HCT116 (cell line): ENCODE results near the gene PLAU. TPM values are rescaled to one million over a fixed set of nuclear protein-coding genes. Genes with fewer than 3 reads are reported as not detected.
"Not testable (repeated sequence)": the region's sequence is repeated elsewhere in the genome, so short reads cannot be mapped to it uniquely, and the experiment has no call there.

ENCODE experiments used
- ATAC-seq: fragments of 200-7000 bp; cut with Tn5 transposase; 2 replicates; pipeline ENCODE4 v1.9.1; 2020; ENCODE audit warnings: mild to moderate bottlenecking, moderate library complexity
- BruUV-seq: library from RNA; stranded (reverse); fragments of 400-500 nt; replicated peaks from 2 replicates; lab custom pipeline; 2021; lab: Mats Ljungman, UMichigan
- CTCF ChIA-PET: fragments of 300-600 bp; sonication (Branson Sonifier 250); formaldehyde crosslinking; loops from one replicate; lab custom pipeline; 2021; ENCODE audit warnings: antibody characterized with exemption; lab: Charles Lee
- POLR2A ChIA-PET: fragments of 300-600, 350-600 bp; sonication (Branson Sonifier 250); formaldehyde crosslinking; loops from one replicate; lab custom pipeline; 2021; ENCODE audit warnings: antibody characterized with exemption; lab: Charles Lee
- RAD21 ChIA-PET, 2 experiments: fragments of 300-600 bp; sonication (Branson Sonifier 250); formaldehyde crosslinking; loops; one replicate each; lab custom pipeline; 2023; ENCODE audit warnings: low total read pairs in 2 of 2; ENCODE audit not compliant: uncharacterized antibody in 2 of 2, unreplicated experiment in 2 of 2, low non-redundant PET in 1 of 2; lab: Charles Lee
- DNase-seq: peaks from one replicate; pipeline ENCODE4 v3.0.0-alpha.2; 2010; ENCODE audit warnings: low read depth, low spot score
- H2AFZ ChIP-seq: fragments of 200-600 bp; shearing (Covaris generic), sonication (generic); 2 replicates; pipeline ENCODE4 v1.6.1; 2017; ENCODE audit warnings: low read depth, mixed run types, mixed read lengths, antibody characterized with exemption, low read length; ENCODE audit not compliant: poor library complexity, severe bottlenecking
- H3K27ac ChIP-seq: 2 replicates; pipeline ENCODE4 v1.5.1; 2012; ENCODE audit warnings: low read depth, low read length
- H3K27me3 ChIP-seq: fragments of 200-600 bp; sonication (generic); 2 replicates; pipeline ENCODE4 v1.6.1; 2016; ENCODE audit warnings: mixed run types, low read length, mixed read lengths; ENCODE audit not compliant: insufficient read depth
- H3K36me3 ChIP-seq, 2 experiments: fragments of 200-500 bp in 1 of 2; fragments of 200-600 bp in 1 of 2; sonication (Bioruptor generic) in 1 of 2; sonication (generic) in 1 of 2; 2 replicates each; pipeline versions ENCODE4 v1.5.1 to v1.6.1; 2014 to 2016; ENCODE audit warnings: low read length in 2 of 2, inconsistent platforms in 1 of 2, mixed read lengths in 1 of 2, mixed run types in 1 of 2; ENCODE audit not compliant: insufficient read depth in 2 of 2, control insufficient read depth in 1 of 2
- H3K4me1 ChIP-seq, 2 experiments: fragments of 200-600 bp in 1 of 2; sonication (generic) in 1 of 2; 2 replicates each; pipeline versions ENCODE4 v1.5.1 to v1.6.1; 2012 to 2017; ENCODE audit warnings: low read length in 2 of 2, inconsistent platforms in 1 of 2, mild to moderate bottlenecking in 1 of 2, mixed read lengths in 1 of 2, mixed run types in 1 of 2, moderate library complexity in 1 of 2; ENCODE audit not compliant: insufficient read depth in 2 of 2, control insufficient read depth in 1 of 2
- H3K4me2 ChIP-seq: fragments of 200-600 bp; sonication (generic); 2 replicates; pipeline ENCODE4 v1.6.1; 2017; ENCODE audit warnings: mixed run types, low read length, mixed read lengths
- H3K4me3 ChIP-seq, 2 experiments: fragments of 200-600 bp in 1 of 2; sonication (generic) in 1 of 2; replicated peaks in 1 of 2; 2 replicates each; pipeline ENCODE4 v1.5.1; 2011 to 2016; ENCODE audit warnings: low read length in 2 of 2, control low read depth in 1 of 2, low read depth in 1 of 2, mild to moderate bottlenecking in 1 of 2, mixed read lengths in 1 of 2, mixed run types in 1 of 2
- H3K79me2 ChIP-seq: fragments of 200-600 bp; sonication (generic); 2 replicates; pipeline ENCODE4 v1.6.1; 2017; ENCODE audit warnings: mild to moderate bottlenecking, mixed run types, low read length, moderate library complexity, mixed read lengths; ENCODE audit not compliant: insufficient read depth
- H3K9ac ChIP-seq: fragments of 200-600 bp; sonication (generic); 2 replicates; pipeline ENCODE4 v1.6.1; 2016; ENCODE audit warnings: low read length, mixed read lengths
- H3K9me2 ChIP-seq: fragments of 200-600 bp; sonication (generic), shearing (Covaris generic); 2 replicates; pipeline ENCODE4 v1.6.1; 2017; ENCODE audit warnings: mixed run types, mild to moderate bottlenecking, moderate library complexity; ENCODE audit not compliant: insufficient read depth
- H3K9me3 ChIP-seq, 2 experiments: fragments of 200-500 bp in 1 of 2; fragments of 200-600 bp in 1 of 2; sonication (Bioruptor generic) in 1 of 2; sonication (generic) in 1 of 2; 2 replicates each; pipeline ENCODE4 v1.6.1; 2014 to 2017; ENCODE audit warnings: low read length in 2 of 2, mixed read lengths in 2 of 2, inconsistent platforms in 1 of 2, low read depth in 1 of 2, mild to moderate bottlenecking in 1 of 2, mixed run types in 1 of 2, moderate library complexity in 1 of 2; ENCODE audit not compliant: control insufficient read depth in 1 of 2, insufficient read depth in 1 of 2
- H4K20me1 ChIP-seq: fragments of 200-600 bp; sonication (generic), shearing (Covaris generic); 2 replicates; pipeline ENCODE4 v1.6.1; 2017; ENCODE audit warnings: mixed run types, mild to moderate bottlenecking, moderate library complexity; ENCODE audit not compliant: insufficient read depth
- CBX3 ChIP-seq: IDR thresholded peaks from 2 replicates; pipeline ENCODE4 v1.6.1; 2012; ENCODE audit warnings: low read depth
- EGR1 ChIP-seq: IDR thresholded peaks from 2 replicates; pipeline ENCODE4 v1.6.1; 2012; ENCODE audit warnings: low read depth
- JUND ChIP-seq: IDR thresholded peaks from 2 replicates; pipeline ENCODE4 v1.6.1; 2012
- SP1 ChIP-seq: IDR thresholded peaks from 2 replicates; pipeline ENCODE4 v1.6.1; 2012; ENCODE audit warnings: low read depth
- SRF ChIP-seq: IDR thresholded peaks from 2 replicates; pipeline ENCODE4 v1.6.1; 2012; ENCODE audit warnings: low read depth
- YY1 ChIP-seq: IDR thresholded peaks from 2 replicates; pipeline ENCODE4 v1.6.1; 2011; ENCODE audit warnings: low read length, low read depth, moderate library complexity, mild to moderate bottlenecking; ENCODE audit not compliant: insufficient replicate concordance; ENCODE audit errors: extremely low read depth
- ZFX ChIP-seq: fragments of 450-650 bp; IDR thresholded peaks from 2 replicates; pipeline ENCODE4 v1.6.1; 2017
- ZNF274 ChIP-seq: fragments of 200-500 bp; sonication (Bioruptor generic); IDR thresholded peaks from 2 replicates; pipeline ENCODE4 v1.6.1; 2014; ENCODE audit warnings: mild to moderate bottlenecking, low read depth, low read length, inconsistent platforms
- intact Hi-C: fragments of 100-400 bp; cut with micrococcal nuclease; formaldehyde crosslinking; loops from 2 replicates; pipeline ENCODE4 v1.10.0; 2022
- total RNA-seq: library from RNA; stranded (reverse); gene quantifications from one replicate; pipeline ENCODE4 v1.2.1, GENCODE V29; 2021; ENCODE audit not compliant: unreplicated experiment
- TF ChIP-seq, protein P1 (sequence below): IDR thresholded peaks from 2 replicates; pipeline ENCODE4 v1.6.1; 2012
- TF ChIP-seq, protein P2 (sequence below), 3 experiments: fragments of 200-600 bp in 1 of 3; sonication (generic) in 1 of 3; IDR thresholded peaks in 2 of 3; conservative IDR thresholded peaks in 1 of 3; 2 replicates each; pipeline ENCODE4 v1.5.1; 2012 to 2017; ENCODE audit warnings: low read depth in 2 of 3, low read length in 2 of 3, antibody characterized with exemption in 1 of 3, borderline replicate concordance in 1 of 3, control low read depth in 1 of 3, mild to moderate bottlenecking in 1 of 3, mixed read lengths in 1 of 3, mixed run types in 1 of 3, moderate library complexity in 1 of 3; ENCODE audit not compliant: insufficient read depth in 1 of 3
- TF ChIP-seq, protein P3 (sequence below): IDR thresholded peaks from 2 replicates; pipeline ENCODE4 v1.6.1; 2012

PLAU gene
- total RNA-seq, 1 experiment from 2014 or later, result 60.3 TPM

DNA sequence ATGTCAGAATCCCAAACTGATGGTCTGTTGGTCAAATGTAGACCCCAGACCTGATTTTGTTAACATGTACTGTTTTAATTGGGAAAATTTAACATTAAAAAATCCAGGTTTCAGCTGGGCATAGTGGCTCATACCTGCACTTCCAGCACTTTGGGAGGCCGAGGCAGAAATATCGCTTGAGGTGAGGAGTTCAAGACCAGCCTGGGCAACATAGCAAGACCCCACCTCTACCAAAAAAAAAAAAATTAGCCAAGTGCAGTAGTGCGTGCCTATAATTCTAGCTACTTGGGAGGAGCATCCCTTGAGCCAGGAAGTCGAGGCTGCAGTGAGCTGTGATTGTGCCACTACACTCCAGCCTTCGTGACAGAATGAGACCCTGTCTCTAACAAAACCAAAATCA lies 20.7 kb upstream of the PLAU start:
- Histone ChIP-seq H3K36me3 (no peaks in the 10 kb centered on the region), H3K9ac (peak overlapping the region; percentile 31), H3K9me3 (no peaks in the 10 kb centered on the region), H2AFZ (no peak overlapping the region), H3K4me1 (peaks cover 77 to 96% of the 10 kb centered on the region in 2 experiments), H4K20me1 (no peaks in the 10 kb centered on the region), H3K4me2 (peak overlapping the region; percentile 35), H3K27me3 (no peaks in the 10 kb centered on the region), H3K27ac (peak overlapping the region; percentile 95), H3K4me3 (no peak overlapping the region), H3K79me2 (no peaks in the 10 kb centered on the region), H3K9me2 (no peaks in the 10 kb centered on the region)
- TF ChIP-seq SP1, result no peak
- TF ChIP-seq CBX3, result no peak
- TF ChIP-seq, protein P1, sequence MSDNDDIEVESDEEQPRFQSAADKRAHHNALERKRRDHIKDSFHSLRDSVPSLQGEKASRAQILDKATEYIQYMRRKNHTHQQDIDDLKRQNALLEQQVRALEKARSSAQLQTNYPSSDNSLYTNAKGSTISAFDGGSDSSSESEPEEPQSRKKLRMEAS, result no peak
- TF ChIP-seq EGR1, result no peak
- TF ChIP-seq JUND, result no peak
- no peak for TF ChIP-seq YY1
- TF ChIP-seq, protein P2, sequence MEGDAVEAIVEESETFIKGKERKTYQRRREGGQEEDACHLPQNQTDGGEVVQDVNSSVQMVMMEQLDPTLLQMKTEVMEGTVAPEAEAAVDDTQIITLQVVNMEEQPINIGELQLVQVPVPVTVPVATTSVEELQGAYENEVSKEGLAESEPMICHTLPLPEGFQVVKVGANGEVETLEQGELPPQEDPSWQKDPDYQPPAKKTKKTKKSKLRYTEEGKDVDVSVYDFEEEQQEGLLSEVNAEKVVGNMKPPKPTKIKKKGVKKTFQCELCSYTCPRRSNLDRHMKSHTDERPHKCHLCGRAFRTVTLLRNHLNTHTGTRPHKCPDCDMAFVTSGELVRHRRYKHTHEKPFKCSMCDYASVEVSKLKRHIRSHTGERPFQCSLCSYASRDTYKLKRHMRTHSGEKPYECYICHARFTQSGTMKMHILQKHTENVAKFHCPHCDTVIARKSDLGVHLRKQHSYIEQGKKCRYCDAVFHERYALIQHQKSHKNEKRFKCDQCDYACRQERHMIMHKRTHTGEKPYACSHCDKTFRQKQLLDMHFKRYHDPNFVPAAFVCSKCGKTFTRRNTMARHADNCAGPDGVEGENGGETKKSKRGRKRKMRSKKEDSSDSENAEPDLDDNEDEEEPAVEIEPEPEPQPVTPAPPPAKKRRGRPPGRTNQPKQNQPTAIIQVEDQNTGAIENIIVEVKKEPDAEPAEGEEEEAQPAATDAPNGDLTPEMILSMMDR (IDR thresholded peaks at IDR 0.05 in 2 of 3, conservative IDR thresholded peaks at IDR 0.05 in 1 of 3; ENCODE audit: borderline replicate concordance in 1 of 3, insufficient read depth in 1 of 3, low read depth in 2 of 3, low read length in 2 of 3), result no peak
- TF ChIP-seq SRF, result no peak
- no peak for TF ChIP-seq ZFX
- TF ChIP-seq, protein P3, sequence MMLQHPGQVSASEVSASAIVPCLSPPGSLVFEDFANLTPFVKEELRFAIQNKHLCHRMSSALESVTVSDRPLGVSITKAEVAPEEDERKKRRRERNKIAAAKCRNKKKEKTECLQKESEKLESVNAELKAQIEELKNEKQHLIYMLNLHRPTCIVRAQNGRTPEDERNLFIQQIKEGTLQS, result no peak
- no peak for TF ChIP-seq ZNF274
- ChIA-PET RAD21 (interaction anchor here (1.1 to 1.8 kb wide), 4 partner anchors 9 to 50 kb away, joined by 3 to 4 read pairs (median 3); no protein-coding TSS in a partner anchor), POLR2A (interaction anchor here (0.8 to 9.5 kb wide), 9 partner anchors 9 to 109 kb away, joined by 6 to 98 read pairs (median 12); partner anchors contain the start of gene PLAU), CTCF (interaction anchor here (1.5 to 7.9 kb wide), 4 partner anchors 10 to 191 kb away, joined by 3 to 142 read pairs (median 33); no protein-coding TSS in a partner anchor)
- intact Hi-C loops, result no loop called here
- ATAC-seq, result no peak
- BruUV-seq, result no TSS peak
- no peak for DNase-seq

DNA sequence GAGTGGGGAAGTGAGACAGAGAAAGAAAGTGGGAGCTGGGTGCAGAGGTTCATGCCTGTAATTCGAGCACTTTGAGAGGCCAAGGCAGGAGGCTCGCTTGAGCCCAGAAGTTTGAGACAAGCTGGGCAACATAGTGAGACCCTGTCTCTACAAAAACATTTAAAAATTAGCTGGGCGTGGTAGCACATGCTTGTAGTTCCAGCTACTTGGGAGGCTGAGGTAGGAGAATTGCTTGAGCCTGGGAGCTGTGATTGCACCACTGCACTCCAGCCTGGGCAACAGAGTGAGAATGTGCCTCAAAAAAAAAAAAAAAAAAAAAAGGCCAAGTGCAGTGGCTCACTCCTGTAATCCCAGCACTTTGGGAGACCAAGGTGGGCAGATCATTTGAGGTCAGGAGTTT lies 20.1 kb upstream of the PLAU start:
- ChIA-PET RAD21 (interaction anchor here (0.7 to 1.7 kb wide), 3 partner anchors 16 to 50 kb away, joined by 3 read pairs; no protein-coding TSS in a partner anchor), POLR2A (interaction anchor here (0.9 to 9.5 kb wide), 6 partner anchors 9 to 75 kb away, joined by 3 to 98 read pairs (median 21); no protein-coding TSS in a partner anchor)
- BruUV-seq, result not testable (repeated sequence)

More for the DNA sequence above, 20.1 kb upstream of the PLAU start:
- H3K36me3 ChIP-seq, H3K9me2 ChIP-seq, H2AFZ ChIP-seq, intact Hi-C loops, H3K27me3 ChIP-seq, DNase-seq, H3K9me3 ChIP-seq, H4K20me1 ChIP-seq, H3K79me2 ChIP-seq, H3K4me3 ChIP-seq, ATAC-seq: not testable (repeated sequence)
- H3K4me2 ChIP-seq, result peak overlapping the region; percentile 35
- H3K4me1 ChIP-seq, result peaks cover 83 to 97% of the 10 kb centered on the region in 2 experiments
- CTCF ChIA-PET, result interaction anchor here (1.5 to 7.9 kb wide), 3 partner anchors 10 to 47 kb away, joined by 3 to 142 read pairs (median 5); no protein-coding TSS in a partner anchor
- peak overlapping the region; percentile 31; the same call in 1 of the 2 replicates for H3K9ac ChIP-seq
- H3K27ac ChIP-seq, result peak overlapping the region; percentile 95
